Mesendoderm (in vitro differentiated cells): ENCODE measurements around the gene ALG9.

Experiments used
- DNase-seq: peaks from one replicate; pipeline ENCODE4 v3.0.0; 2013
- H2AK5ac ChIP-seq: 2 replicates; pipeline ENCODE4 v1.6.1; 2013; ENCODE audit warnings: low read length, inconsistent platforms
- H2BK120ac ChIP-seq: 2 replicates; pipeline ENCODE4 v1.6.1; 2013; ENCODE audit warnings: low read depth, mild to moderate bottlenecking, low read length, moderate library complexity, mixed read lengths
- H2BK15ac ChIP-seq: replicated peaks from 2 replicates; pipeline ENCODE4 v1.6.1; 2013; ENCODE audit warnings: low read depth, mild to moderate bottlenecking, moderate library complexity
- H2BK5ac ChIP-seq: 2 replicates; pipeline ENCODE4 v1.6.1; 2013; ENCODE audit warnings: low read length, inconsistent platforms
- H3K18ac ChIP-seq: 2 replicates; pipeline ENCODE4 v1.6.1; 2013; ENCODE audit warnings: mild to moderate bottlenecking, low read length, mixed read lengths
- H3K23ac ChIP-seq: one replicate; pipeline ENCODE4 v1.6.1; 2013; ENCODE audit warnings: low read length
- H3K27ac ChIP-seq: 2 replicates; pipeline ENCODE4 v1.5.1; 2013; ENCODE audit warnings: low read depth, mild to moderate bottlenecking, inconsistent platforms, low read length, moderate library complexity
- H3K27me3 ChIP-seq: 2 replicates; pipeline ENCODE4 v1.6.1; 2013; ENCODE audit warnings: low read length, control low read depth, mild to moderate bottlenecking, inconsistent platforms; ENCODE audit not compliant: insufficient read depth, poor library complexity
- H3K36me3 ChIP-seq: 2 replicates; pipeline ENCODE4 v1.6.1; 2013; ENCODE audit warnings: low read length, inconsistent platforms; ENCODE audit not compliant: control insufficient read depth, insufficient read depth
- H3K4ac ChIP-seq: one replicate; pipeline ENCODE4 v1.6.1; 2013; ENCODE audit warnings: low read depth, mild to moderate bottlenecking, low read length, moderate library complexity
- H3K4me1 ChIP-seq: 2 replicates; pipeline ENCODE4 v1.6.1; 2013; ENCODE audit warnings: low read depth, low read length, inconsistent platforms; ENCODE audit not compliant: control insufficient read depth
- H3K4me2 ChIP-seq: 2 replicates; pipeline ENCODE4 v1.6.1; 2013; ENCODE audit warnings: low read length
- H3K4me3 ChIP-seq: 2 replicates; pipeline ENCODE4 v1.5.1; 2013; ENCODE audit warnings: mild to moderate bottlenecking, low read length
- H3K56ac ChIP-seq: one replicate; pipeline ENCODE4 v1.6.1; 2013; ENCODE audit warnings: low read length
- H3K79me1 ChIP-seq: 2 replicates; pipeline ENCODE4 v1.6.1; 2013; ENCODE audit warnings: low read length, inconsistent platforms
- H3K79me2 ChIP-seq: 2 replicates; pipeline ENCODE4 v1.6.1; 2013; ENCODE audit warnings: mild to moderate bottlenecking, low read length; ENCODE audit not compliant: control insufficient read depth, insufficient read depth
- H3K9ac ChIP-seq: 2 replicates; pipeline ENCODE4 v1.6.1; 2013; ENCODE audit warnings: low read length, inconsistent platforms
- H4K5ac ChIP-seq: one replicate; pipeline ENCODE4 v1.6.1; 2013; ENCODE audit warnings: low read length
- H4K8ac ChIP-seq: one replicate; pipeline ENCODE4 v1.6.1; 2013; ENCODE audit warnings: low read depth, mild to moderate bottlenecking, control low read depth, low read length, moderate library complexity
- WGBS: extraction: QIAGEN DNeasy Blood & Tissue Kit; methylation state at CpG from one replicate; pipeline ENCODE4 v1.1.7; 2013; ENCODE audit warnings: low lambda C conversion rate, missing lambda C conversion rate; ENCODE audit not compliant: insufficient coverage; ENCODE audit errors: extremely low coverage; 5-methylcytosine and 5-hydroxymethylcytosine counted together

The ALG9 gene

DNA sequence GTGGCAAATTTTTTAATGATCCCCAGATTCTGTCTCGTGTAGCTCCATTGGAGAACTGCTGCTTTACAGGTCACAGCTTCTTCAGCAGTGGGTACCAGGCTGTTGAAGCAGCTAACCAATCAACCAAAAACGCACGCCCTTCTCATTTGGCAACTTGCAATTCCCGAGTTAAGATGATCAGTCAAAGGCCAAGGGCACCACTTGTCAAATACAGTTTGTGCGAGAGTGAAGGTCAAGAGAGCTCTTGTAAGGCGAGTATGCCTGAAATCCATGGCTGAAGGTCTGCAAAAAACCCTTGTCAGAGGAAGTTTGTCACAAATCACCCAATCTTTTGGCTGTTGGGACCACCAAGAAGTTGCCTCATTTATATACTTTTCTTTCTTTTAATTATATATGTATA lies 92.3 kb downstream of the ALG9 start:
- WGBS = no CpG with 5 or more reads among the region's 6 CpGs

DNA sequence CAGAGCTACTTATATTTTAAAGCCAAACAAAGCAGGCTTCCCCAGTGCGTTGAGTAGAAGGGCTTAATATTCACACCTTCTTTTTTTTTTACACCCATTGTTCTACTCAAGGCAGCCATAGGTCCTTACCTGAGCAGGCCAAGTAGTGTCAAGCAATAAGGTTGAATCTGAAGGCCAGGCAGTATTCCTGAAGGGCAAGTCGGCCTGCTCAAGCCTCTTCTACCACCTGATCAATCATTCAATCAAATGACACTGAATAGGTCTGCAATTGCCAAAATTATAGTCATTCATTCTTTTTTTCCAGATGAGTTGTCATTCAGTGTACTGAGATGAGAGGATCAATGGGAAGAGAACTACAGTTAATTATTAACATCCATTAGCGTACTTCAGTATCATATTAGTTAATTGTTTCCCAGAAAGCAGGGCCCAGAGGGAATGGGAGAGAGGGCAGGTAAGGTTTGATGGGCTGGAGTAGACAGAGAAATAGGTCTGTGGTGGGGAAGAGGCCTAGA lies 93.3 kb downstream of the ALG9 start:
- Histone ChIP-seq H2BK120ac (no peak overlapping the region), H3K36me3 (no peaks in the 10 kb centered on the region), H3K18ac (no peak overlapping the region), H3K9ac (no peak overlapping the region), H3K79me2 (no peaks in the 10 kb centered on the region), H2AK5ac (no peak overlapping the region), H3K56ac (no peak overlapping the region), H3K27me3 (no peaks in the 10 kb centered on the region), H3K4me3 (no peak overlapping the region), H4K5ac (no peak overlapping the region), H3K79me1 (no peaks in the 10 kb centered on the region), H2BK5ac (no peak overlapping the region), H3K4ac (no peak overlapping the region), H3K23ac (no peak overlapping the region), H4K8ac (no peak overlapping the region), H3K4me1 (no peaks in the 10 kb centered on the region), H3K27ac (no peak overlapping the region), H3K4me2 (no peak overlapping the region), H2BK15ac (no peak overlapping the region)
- WGBS = no CpG with 5 or more reads among the region's 3 CpGs
- peak; percentile 11 for DNase-seq

More for the DNA sequence above, 92.3 kb downstream of the ALG9 start:
- H3K27me3 ChIP-seq = no peaks in the 10 kb centered on the region
- H3K23ac ChIP-seq = no peak overlapping the region
- H3K9ac ChIP-seq = no peak overlapping the region
- no peak overlapping the region for H4K5ac ChIP-seq
- no peak overlapping the region for H3K4ac ChIP-seq
- H2AK5ac ChIP-seq = no peak overlapping the region
- no peaks in the 10 kb centered on the region for H3K79me1 ChIP-seq
- no peak overlapping the region for H4K8ac ChIP-seq
- H3K18ac ChIP-seq = no peak overlapping the region
- no peak overlapping the region for H2BK15ac ChIP-seq
- no peaks in the 10 kb centered on the region for H3K36me3 ChIP-seq
- H3K4me1 ChIP-seq = no peaks in the 10 kb centered on the region
- H2BK5ac ChIP-seq = no peak overlapping the region
- no peak for DNase-seq
- no peak overlapping the region for H3K56ac ChIP-seq
- no peak overlapping the region for H2BK120ac ChIP-seq
- H3K4me2 ChIP-seq = no peak overlapping the region
- H3K27ac ChIP-seq = no peak overlapping the region
- no peaks in the 10 kb centered on the region for H3K79me2 ChIP-seq
- H3K4me3 ChIP-seq = no peak overlapping the region

DNA sequence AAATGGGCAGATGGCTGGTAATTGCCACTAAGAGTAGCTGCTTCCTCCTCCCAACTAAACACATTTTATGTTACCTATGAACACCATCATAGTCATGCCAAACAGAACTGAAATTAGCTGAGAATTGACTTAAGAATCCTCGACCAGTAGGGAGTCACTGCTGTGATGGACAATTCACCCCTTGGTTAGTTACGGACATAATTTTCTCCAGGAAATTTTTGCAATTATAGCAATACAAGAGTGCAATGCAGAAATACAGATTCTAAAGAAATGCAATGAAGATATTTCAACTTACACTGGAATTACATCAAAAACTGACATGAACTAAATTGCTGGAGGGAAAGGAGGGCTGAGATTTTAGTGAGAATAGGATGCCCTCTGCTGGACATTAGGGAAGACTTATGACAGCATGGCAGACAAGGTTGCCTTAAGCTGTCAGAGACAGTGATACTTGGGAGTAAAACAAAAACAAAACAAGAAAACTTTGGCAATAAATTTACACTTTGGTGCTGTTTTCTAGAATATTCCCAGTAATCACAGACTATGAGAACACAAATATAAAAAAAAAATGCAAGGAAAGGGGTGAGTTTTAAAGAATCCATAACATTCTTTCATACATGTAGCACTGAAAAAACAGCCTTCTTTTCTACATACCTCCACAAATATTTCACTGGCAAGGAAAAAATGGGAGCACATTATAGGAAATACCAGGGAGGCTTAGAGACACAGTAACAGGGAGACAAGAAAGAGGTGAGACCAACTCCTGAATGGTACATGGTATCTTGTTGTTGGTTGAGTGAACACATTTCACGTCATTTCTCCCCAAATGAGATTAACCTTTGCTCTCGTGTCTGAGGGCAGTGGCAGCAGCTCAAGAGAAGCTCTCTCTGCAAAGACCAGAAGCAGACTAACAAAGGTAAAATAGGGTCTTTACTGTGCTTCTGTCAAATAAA lies 94.0 kb downstream of the ALG9 start:
- Histone ChIP-seq H3K36me3 (no peaks in the 10 kb centered on the region), H3K4me1 (no peaks in the 10 kb centered on the region), H3K56ac (no peak overlapping the region), H3K4ac (no peak overlapping the region), H3K27me3 (no peaks in the 10 kb centered on the region), H3K4me2 (no peak overlapping the region), H3K18ac (no peak overlapping the region), H4K5ac (no peak overlapping the region), H3K9ac (no peak overlapping the region), H2BK15ac (no peak overlapping the region), H2AK5ac (no peak overlapping the region), H3K4me3 (no peak overlapping the region), H2BK120ac (no peak overlapping the region), H4K8ac (no peak overlapping the region), H3K23ac (no peak overlapping the region), H2BK5ac (no peak overlapping the region), H3K27ac (no peak overlapping the region), H3K79me2 (no peaks in the 10 kb centered on the region), H3K79me1 (no peaks in the 10 kb centered on the region)
- WGBS = no CpG with 5 or more reads among the region's 4 CpGs
- DNase-seq = peak; percentile 71

DNA sequence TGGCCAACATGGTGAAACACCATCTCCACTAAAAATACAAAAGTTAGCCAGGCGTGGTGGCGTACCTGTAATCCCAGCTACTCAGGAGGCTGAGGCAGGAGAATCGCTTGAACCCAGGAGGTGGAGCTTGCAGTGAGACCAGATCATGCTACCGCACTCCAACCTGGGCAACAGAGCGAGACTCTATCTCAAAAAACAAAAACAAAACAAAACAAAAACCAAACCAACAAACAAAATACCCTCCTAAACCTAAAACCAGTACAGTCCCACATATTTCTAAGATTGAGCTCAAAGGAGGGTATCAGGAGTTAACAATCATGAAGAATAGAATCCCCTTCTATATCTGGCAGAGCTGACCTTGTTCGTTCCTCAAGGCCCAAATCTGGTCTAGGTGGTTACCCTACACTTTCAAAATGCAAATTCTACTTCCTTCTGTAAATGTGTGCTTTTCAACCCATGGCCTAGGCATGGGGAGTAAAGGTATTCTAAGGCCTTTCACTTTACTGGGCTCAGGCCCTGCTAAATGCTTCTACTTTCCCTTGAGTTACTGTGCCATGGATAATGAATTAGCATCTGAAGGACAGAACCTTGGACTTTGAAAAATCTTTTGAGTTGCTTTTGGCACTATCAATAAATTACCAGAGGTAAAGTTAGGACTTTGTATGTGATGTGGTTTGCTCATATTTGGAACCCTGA lies 94.8 kb downstream of the ALG9 start:
- Histone ChIP-seq H3K9ac (no peak overlapping the region), H3K79me2 (no peaks in the 10 kb centered on the region), H3K27me3 (no peaks in the 10 kb centered on the region), H2AK5ac (no peak overlapping the region), H3K4me3 (no peak overlapping the region), H3K79me1 (no peaks in the 10 kb centered on the region), H3K18ac (no peak overlapping the region), H3K56ac (no peak overlapping the region), H3K4me1 (no peaks in the 10 kb centered on the region), H3K36me3 (no peaks in the 10 kb centered on the region), H2BK15ac (no peak overlapping the region), H3K23ac (no peak overlapping the region), H2BK5ac (no peak overlapping the region), H3K4me2 (no peak overlapping the region), H3K27ac (no peak overlapping the region), H2BK120ac (no peak overlapping the region), H4K5ac (no peak overlapping the region), H4K8ac (no peak overlapping the region), H3K4ac (no peak overlapping the region)
- no peak for DNase-seq
- no CpG with 5 or more reads among the region's 6 CpGs for WGBS

DNA sequence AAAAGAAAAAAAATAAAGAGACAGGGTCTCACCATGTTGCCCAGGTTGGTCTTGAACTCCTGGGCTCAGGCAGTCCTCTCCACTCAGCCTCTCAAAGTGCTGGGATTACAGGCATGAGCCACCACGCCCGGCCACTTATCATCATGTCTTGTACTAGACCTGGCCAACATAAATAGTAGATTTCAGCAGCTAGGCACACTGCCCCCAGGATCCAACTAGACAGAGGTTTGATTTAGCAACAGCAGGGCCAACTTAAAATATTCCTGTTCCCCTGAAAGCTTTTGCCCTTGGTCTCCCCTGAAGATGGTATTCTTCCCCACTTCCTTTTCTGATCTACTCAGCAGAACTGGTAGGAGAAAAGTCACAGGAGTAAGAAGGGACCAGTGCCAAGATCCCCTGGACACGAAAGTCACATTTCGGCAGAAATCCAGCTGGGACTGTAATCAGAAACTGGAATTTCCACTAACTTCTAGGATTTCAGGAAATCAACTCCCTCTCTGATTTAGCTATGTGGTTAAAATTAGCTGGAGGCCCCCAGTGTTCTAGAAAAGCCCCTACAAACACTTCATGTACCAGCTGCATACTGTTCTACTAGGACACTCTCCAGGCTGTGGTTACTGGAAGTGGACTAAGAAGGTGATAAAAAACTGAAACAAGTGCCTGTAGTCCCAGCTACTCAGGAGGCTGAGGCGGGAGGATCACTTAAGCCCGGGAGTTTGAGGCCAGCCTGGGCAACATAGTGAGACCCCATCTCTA lies 96.2 kb downstream of the ALG9 start:
- no peak overlapping the region for H3K18ac ChIP-seq
- H3K27me3 ChIP-seq = no peaks in the 10 kb centered on the region
- H3K23ac ChIP-seq = no peak overlapping the region
- no peak overlapping the region for H3K9ac ChIP-seq
- H3K4me2 ChIP-seq = no peak overlapping the region
- no peak overlapping the region for H4K8ac ChIP-seq
- no peak overlapping the region for H3K4me3 ChIP-seq
- H3K27ac ChIP-seq = no peak overlapping the region
- no peak overlapping the region for H3K56ac ChIP-seq
- no CpG with 5 or more reads among the region's 6 CpGs for WGBS
- peaks cover 2% of the 10 kb centered on the region for H3K4me1 ChIP-seq
- no peak overlapping the region for H2BK120ac ChIP-seq
- H2AK5ac ChIP-seq = no peak overlapping the region
- no peak overlapping the region for H4K5ac ChIP-seq
- H3K36me3 ChIP-seq = no peaks in the 10 kb centered on the region
- H2BK15ac ChIP-seq = no peak overlapping the region
- H3K79me2 ChIP-seq = no peaks in the 10 kb centered on the region
- H3K79me1 ChIP-seq = no peaks in the 10 kb centered on the region
- no peak overlapping the region for H3K4ac ChIP-seq
- H2BK5ac ChIP-seq = no peak overlapping the region
- DNase-seq = no peak
